Cortex of kidney (tissue), 1 donor: ENCODE data around the gene TRIM10.

Source experiments
- DNase-seq: peaks from one replicate; lab custom pipeline; 2025; lab: John Stamatoyannopoulos, UW

TRIM10 gene, protein sequence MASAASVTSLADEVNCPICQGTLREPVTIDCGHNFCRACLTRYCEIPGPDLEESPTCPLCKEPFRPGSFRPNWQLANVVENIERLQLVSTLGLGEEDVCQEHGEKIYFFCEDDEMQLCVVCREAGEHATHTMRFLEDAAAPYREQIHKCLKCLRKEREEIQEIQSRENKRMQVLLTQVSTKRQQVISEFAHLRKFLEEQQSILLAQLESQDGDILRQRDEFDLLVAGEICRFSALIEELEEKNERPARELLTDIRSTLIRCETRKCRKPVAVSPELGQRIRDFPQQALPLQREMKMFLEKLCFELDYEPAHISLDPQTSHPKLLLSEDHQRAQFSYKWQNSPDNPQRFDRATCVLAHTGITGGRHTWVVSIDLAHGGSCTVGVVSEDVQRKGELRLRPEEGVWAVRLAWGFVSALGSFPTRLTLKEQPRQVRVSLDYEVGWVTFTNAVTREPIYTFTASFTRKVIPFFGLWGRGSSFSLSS

DNA sequence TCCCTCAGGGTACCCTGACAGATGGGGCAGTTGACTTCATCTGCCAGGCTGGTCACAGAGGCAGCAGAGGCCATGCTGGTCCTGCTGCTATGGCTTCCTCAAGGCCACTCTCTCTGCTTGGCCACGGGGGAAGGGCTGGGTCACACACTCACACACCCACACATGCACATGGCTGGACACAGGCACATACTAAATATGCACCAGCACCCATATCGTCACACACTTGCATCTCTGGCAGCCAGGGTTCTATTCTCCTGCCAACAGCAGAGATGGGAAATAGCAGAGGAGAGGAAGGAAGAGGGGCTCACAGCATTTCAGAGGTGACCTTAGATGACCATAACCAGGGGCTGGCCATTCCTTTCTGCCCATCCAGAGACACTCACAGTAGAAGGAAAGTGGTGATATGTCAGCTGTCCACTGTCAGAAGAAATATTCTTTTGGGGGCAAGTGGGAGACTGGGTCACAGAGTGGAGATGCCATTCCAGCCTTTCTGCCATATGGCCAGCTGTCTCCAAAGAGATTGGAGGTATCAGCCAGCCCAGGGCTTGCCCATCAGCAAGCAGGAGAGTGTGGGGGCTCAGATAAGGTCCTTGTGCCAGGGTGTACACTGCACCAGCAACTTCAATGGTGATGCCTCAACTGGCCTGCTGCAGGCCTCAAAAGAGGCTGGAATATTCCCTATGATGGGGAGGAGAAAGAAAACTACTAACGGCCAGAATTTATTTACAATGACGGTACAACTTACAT is at the start of gene TRIM10:
TRIM10 (minus strand) TSS at position 427 of the 747 bp plus-strand sequence; CDS start at position 74, 353 bp downstream.
- no peak for DNase-seq

DNA sequence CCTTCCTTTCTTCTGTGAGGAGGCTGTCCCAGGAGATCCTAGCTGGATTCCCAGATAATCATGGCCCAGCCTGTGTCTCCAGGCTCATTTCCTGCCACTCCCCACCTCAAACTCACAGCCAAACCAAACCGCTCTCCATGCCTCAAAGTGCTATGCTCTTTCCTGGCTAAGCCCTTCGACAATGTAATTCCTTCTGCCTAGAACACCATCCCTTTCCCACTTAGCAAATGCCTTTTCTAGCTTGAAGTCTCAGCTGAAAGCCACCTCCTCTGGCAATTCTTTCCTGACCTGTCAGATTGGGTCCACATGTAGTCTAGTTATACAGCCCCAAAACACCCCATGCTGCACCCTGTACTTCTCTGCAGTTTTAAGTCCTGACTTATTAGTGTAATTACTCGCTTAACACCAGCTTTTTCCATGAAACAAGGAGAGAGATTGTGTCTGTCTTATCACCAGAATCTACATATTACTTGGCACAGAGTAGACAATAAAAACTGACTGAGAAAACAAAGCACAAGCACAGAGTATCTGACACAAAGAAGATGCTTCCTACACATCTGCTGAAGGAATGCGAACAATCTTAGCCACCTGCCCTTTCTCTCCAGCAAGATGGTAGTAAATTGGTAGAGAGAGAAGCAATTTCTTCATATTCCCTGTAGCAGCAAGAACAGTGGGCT is 46.7 kb upstream of the TRIM10 start:
- no peak for DNase-seq

DNA sequence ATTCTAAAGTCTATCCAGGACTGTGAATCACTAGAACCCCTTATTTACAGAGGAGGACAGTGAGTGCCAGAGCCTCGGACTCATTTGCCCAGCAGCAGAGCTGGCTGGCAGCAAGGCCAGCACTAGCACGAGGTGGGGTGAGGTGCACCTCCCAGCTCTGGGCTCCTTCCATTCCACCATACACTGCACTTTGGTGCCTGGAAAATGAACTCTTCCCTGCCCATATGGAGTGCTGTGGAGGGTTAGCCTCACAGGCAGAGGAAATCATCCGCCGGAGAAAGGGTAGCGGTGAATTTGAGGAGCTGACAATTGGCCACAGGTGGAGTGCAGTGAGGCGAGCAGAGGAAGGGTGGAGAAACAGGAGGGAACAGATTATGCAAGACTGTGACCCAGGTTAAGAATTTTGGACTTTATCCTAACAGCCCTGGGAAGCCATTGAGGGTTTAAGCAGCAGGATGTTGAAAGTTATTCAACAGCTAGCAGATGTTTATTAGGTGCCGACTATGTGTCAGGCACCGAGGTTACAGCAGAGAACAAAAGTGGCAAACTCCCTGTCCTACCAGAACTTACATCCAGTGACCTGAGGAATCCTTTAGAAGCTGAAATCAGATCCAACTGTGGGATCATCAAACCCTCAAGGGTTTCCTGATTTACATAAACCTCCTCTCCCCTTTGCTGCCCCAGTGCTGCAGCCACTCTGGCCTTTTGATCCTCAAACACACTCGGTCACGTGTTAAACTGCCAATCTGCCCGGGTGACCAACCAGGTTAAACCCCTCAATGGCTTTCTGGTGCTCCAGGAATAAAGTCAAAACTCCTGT is 46.0 kb upstream of the TRIM10 start:
- DNase-seq, result no peak

DNA sequence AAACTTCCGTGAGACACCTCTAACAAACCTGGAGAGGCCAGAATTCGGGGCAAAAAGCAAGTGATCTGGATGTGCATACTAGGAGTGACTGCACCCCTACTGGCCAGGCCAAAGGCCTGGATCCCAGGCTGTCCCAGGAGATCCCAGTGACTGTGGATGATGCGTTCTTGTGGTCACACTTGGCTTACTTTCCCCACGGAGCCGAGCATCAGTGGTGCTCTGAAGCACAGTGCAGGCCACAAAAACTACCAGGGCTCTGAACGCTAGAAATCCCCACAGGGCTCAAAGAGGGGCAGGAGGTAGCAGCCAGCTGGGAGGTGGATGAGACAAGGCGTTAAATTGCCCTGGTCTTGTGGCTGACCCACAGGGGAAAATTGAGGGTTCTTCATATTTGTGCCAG is 45.1 kb upstream of the TRIM10 start:
- DNase-seq, result no peak

DNA sequence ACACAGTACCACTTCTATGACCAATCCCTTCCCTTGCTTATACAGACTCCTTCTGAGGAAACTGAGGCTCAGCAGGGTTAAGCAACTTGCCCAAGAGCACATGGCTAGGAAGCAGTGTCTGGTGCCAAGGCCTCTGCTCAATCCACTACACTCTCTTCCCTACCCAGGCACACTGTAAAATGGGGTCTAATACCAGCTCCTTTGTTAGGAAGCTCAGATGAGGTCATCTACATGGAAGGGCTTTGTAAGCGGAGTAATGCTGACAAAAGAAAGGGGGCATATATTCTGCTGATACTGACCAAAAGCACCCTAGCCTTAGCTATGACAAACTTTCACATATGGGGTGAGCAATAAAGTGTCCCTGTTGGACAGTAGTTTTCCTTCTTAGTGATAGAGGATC is 43.1 kb upstream of the TRIM10 start:
- no peak for DNase-seq

DNA sequence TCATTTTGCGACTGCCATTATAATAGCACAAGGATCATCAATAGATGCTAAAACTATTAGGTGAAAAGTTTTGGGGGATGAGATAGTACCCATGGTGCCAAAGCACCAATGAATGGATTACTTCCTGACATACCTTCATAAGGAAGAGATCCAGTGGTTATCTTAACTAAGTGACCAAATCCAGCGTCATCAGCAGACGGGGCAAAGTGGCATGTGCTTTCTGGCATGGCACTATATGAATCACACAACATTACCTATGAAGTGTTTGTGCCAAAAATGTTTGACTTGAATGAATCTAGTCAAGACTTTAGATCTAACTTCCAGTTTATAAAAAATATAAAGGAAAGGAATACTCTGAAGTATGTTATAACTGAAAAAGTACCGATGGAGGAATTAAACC is 41.4 kb upstream of the TRIM10 start:
- no peak for DNase-seq

DNA sequence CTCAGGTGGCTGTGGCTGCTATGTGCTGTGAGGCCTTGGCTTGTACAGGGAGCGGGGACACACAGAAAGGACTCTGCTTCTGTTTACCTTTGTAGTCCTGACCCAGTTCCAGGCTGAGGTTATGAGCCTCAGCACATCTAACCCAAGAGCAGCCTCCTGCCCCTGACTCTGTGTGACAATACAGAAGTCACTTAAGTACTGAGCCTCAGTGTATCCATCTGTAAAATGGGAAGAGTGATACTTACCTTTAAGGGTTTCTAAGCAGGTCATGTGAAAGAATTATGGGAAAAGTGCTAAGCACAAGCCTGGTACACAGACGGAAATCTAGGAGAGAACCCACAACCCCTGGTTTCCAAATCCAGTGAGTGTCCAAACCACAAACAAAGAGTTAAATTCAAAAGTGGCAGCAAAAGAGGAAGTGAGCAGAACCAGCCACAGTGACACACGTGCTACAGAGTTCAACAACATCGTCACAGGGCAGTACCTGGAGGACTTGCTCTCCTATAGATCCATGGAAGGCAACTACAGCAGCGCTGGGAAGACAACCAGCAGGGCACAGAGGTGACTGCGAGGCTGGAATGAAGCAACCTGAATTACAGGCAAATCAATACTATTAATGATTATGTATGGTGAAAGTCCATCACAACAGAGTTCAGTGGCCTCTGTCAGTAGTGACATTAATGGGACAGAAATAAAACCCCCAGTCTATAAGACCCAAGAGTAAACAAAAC is 39.7 kb upstream of the TRIM10 start:
- no peak for DNase-seq

DNA sequence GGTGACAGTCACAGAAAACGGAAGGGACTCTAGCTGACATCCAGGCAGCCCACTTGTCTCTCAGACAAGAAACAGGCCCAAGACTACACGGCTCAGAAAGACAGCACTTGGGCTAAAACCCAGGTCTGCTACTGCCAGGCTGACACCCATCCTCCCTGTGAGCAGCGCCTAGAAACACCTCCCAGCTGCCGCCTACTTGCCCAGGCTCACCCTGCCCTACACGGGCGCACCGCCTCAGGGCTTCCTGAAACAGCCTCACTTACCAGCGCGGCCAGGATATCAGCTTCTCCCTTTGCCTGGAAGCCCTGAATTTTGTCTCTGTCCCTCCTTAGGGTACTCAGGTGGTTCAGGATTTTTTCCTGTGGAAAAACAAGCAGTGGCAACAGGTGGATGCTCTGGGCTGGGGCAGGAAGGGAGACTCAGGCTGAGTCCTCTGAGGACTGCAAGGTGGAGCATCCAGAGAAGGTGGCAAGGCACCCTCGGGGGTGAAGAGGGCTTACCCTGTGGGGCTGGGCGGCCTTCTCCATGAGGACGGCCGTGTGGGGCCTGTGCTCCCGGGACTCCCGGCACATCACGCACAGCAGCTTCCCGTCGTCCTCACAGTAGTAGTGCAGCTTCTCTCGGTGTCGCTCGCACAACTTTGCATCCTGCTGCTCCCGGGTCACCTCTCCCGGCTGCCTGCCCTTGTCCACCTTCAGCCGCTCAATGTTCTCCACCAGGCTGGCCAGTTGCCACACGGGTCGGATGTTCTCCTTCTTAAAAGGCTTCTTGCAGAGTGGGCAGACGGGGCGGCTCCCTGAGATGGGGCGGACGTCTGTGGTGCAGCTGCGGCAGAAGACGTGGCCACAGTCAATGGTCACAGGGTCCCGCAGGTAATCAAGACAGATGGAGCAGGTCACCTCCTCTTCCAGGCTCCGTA is 37.4 kb upstream of the TRIM10 start:
- DNase-seq, result no peak

DNA sequence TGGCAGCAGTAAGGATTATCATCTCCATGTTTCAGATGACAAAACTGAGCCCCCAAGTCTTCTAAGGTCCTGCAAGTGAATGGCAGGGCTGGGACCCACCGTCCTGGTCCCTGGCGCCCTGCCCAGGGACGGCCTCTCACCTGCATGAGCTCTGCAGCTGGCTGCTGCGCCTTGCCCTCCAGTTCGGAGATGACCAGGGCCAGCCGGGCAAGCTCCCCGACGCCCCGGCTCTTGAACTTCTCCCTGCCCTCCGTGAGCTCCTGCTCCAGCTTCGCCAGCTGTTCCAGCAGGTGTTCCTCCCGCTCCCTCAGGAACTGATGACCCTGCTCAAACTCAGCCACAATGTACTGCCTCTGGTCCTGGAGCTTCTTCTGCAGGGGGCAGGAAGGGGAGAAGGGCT is 35.4 kb upstream of the TRIM10 start:
- no peak for DNase-seq

DNA sequence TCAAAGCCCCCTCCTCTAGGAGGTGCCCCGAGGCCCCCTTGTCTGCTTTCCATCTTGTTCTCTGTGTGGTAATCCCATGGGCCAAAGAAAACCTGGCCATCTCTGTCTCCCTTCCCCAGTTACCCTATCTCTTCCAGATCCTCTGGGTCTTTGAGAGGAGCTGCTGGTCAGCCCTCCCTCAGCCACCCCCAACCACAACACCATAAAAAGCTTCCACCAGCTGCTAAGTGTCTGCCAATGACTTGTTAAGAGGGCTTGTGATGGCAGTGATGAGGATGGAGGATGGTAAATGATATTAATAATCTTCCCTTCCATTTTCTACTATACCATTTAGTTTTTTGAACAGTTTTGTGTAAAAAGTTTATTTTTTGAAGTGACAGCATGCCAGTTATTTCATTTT is 34.9 kb upstream of the TRIM10 start:
- no peak for DNase-seq

DNA sequence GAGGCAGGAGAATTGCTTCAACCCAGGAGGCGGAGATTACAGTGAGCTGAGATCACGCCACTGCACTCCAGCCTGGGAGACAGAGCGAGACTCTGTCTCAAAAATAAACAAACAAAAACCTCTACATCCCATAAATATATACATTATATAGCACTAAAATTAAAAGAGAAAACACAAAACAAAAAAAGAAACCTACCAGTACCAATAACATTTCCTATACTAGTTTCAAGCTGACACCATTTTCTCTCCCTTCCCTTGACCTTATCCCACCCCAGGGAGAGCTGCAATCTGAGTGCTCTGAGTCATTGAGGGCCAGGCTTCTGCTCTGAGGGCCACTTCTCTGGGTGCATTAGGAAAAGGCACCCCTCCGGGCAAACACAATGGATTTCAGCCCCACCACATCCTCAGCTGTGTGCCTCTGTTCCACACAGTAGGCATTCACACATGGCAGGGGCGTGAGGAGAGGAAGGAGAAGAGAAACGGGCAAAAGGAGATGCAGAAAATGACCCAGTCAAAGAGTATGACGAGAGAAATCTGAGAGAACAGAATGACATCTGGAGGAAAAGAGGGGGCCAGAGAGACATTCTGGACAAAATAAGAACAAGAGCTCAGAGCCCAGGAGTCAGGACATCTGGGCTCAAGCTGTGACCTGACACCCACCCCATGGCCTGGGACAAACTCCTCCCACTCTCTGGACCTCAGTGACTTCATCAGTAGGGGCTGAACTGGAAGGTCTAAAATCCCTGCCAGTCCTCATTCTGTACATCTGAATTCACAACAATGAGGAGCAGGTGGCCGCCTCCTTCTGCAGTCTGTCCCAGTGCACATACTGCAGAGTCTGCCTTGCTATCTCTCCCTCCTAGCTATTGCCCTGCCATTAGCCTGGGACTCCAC is 34.0 kb upstream of the TRIM10 start:
- DNase-seq, result no peak

DNA sequence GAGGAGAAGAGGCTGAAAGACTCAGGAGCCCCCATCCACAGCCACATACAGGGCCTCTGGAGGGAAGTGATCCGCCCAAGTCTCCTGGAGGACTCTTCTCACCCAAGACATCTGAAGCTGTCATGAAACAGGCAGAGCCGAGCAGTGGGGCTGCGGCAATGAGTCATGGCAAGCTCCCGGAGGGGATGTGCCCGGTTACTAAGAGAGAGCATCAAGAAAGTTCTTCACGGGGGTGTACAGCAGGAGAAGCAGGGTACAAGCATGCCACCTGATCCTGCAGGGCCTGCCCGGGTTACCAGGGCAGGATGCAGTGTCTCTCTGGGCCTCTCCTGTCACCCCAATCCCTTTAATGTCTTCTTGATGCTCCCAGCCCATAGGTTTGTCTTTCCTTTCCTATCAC is 31.1 kb upstream of the TRIM10 start:
- no peak for DNase-seq

DNA sequence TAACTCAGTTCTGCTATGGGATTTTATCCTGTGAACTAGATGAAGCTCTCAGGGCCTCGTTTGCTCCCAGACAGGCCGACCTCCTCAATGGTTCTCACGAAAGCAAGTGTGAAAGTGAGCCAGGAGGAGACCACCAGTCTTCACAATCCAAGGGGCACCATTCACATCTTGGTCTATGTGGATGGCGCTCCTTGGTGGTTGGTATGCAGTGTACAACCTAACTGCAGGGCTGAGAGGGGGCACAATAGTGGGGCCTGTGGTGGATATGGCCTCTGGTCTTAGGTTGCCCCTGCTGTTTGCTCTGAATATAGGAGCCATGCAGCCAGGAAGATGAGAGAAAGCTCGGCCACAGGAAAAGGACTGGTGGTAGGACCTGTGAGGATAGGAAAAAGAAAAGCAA is 27.5 kb upstream of the TRIM10 start:
- no peak for DNase-seq

DNA sequence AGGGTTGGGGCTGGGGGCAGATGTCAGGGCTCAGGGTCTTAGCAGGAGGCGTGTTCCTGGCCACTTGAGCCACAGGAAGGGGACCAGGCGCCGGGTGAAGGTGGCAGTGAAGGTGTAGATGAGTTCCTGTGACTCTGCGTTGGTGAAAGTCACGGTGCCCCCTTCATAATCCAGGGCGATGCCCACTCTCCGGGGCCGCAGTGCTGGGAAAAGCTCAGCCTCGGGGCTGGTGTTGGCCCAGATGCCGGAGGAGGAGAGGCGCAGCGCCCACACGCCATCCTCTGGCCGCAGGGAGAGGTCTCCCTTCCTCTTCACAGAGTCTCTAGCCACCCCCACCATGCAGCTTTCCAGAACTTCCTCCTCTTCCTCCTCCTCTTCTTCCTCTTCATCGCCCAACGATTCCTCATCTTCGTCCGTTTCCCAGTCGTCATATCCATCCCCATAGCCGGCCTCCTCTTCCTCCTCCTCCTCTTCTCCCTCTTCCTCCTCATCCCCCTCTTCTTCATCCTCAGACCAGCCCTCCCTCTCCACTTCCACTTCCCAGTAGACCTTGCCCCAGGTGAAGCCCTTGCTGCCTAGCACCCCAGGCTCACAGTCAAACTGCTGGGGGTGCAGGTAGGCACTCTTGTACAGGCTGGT is 25.0 kb upstream of the TRIM10 start:
- no peak for DNase-seq

DNA sequence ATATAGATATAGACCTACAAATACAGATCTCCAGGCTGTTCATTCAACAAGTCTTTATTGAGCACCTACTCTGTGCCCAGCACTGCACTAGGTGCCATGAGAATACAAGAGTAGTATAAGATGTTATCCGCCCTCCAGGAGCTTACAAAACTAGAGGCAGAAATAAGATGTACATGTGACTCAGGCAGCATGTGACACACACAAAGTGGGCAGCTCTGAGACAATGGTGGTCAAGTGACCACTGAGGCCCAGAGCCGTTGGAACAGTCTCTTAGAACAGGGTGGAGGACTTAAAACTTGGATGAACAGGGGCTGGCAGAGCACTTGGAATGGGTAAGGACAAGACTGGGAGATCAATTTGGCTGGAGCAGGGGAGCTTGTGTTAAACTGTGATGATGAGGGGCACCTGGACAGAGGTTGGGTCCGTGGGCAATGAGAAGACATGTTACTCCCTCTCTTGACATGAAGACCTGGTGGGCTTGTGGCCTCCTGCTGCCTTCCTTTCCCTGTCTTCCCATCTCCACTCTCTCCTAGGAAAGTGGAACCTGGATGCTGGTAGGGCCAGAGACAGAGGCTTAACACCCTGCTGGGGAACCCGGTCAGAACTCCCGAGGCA is 23.5 kb upstream of the TRIM10 start:
- no peak for DNase-seq

DNA sequence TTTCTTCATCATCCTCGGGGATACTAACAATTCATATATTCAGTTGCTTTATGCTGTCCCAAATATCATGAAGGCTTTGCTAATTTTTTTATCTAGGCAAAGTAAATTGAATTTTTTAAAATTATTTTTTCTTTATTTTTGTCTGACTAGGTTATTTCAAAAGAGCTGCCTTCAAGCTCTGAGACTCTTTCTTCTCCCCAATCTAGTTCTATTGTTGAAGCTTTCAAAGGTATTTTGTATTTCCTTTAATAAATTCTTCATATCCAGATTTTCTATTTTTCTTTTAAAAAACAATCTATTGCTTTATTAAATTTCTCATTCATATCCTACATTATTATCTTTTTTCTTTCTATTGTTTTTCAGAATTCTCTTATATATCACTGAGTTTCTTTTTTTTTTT is 19.1 kb upstream of the TRIM10 start:
- DNase-seq, result no peak

DNA sequence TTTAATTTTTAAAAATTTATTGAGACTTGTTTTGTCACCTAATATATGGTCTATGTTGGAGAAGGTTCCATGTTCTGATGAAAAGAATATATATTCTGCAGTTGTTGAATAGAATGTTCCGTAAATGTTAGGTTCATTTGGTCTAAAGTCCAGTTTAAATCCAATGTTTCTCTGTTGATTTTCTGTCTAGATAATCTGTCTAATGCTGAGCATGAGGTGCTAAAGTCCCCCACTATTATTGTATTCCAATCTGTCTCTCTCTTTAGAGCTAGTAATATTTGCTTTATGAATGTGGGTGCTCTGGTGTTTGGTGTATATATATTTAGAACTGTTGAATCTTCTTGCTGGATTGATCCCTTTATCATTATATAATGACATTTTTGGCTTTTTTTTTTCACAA is 17.8 kb upstream of the TRIM10 start:
- DNase-seq, result no peak

DNA sequence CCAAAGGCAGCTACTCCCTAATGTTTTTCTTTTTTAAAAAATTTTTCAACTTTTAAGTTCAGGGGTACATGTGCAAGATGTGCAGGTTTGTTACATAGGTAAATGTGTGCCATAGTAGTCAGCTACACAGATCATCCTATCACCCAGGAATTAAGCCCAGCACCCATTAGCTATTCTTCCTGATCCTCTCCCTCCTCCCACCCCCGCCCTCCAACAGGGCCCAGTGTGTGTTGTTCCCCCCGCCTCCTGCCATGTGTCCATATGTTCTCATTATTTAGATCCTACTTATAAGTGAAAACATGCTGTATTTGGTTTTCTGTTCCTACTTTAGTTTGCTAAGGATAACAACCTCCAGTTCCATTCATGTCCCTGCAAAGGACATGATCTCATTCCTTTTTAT is 14.8 kb upstream of the TRIM10 start:
- no peak for DNase-seq
